ENCODE measurements around the gene PAM.
"Not testable (repeated sequence)": the region's sequence is repeated elsewhere in the genome, so short reads cannot be mapped to it uniquely, and the experiment has no call there.

Gene PAM

GRCh38 chr5:102961671-102962070 lies 206.6 kb downstream of the PAM start:
- Mint-ChIP-seq H3K4me3 (no peak overlapping the region), H3K27me3 (no peaks in the 10 kb centered on the region), H3K36me3 (peaks cover 5% of the 10 kb centered on the region), H3K9me3 (no peaks in the 10 kb centered on the region), H3K27ac (no peak overlapping the region), H3K4me1 (no peaks in the 10 kb centered on the region)
- ATAC-seq, result no peak

- Mint-ChIP-seq H3K4me1 (no peaks in the 10 kb centered on the region), H3K9me3 (no peaks in the 10 kb centered on the region), H3K27me3 (no peaks in the 10 kb centered on the region), H3K27ac (no peak overlapping the region), H3K36me3 (no peaks in the 10 kb centered on the region), H3K4me3 (no peak overlapping the region)
- ATAC-seq, result no peak
Measured at GRCh38 chr5:102965653-102966052, 210.5 kb downstream of the PAM start.

GRCh38 chr5:102969641-102970040 lies 214.5 kb downstream of the PAM start:
- H3K36me3 Mint-ChIP-seq, result no peaks in the 10 kb centered on the region
- no peaks in the 10 kb centered on the region for H3K9me3 Mint-ChIP-seq
- no peaks in the 10 kb centered on the region for H3K27me3 Mint-ChIP-seq
- H3K4me3 Mint-ChIP-seq, result no peak overlapping the region
- ATAC-seq, result no peak
- no peaks in the 10 kb centered on the region for H3K4me1 Mint-ChIP-seq
- H3K27ac Mint-ChIP-seq, result no peak overlapping the region

GRCh38 chr5:102971676-102972293 lies 216.7 kb downstream of the PAM start:
- no peak for ATAC-seq
- Mint-ChIP-seq H3K27me3 (no peaks in the 10 kb centered on the region), H3K4me1 (no peaks in the 10 kb centered on the region), H3K9me3 (no peaks in the 10 kb centered on the region), H3K27ac (no peak overlapping the region), H3K4me3 (no peak overlapping the region), H3K36me3 (no peaks in the 10 kb centered on the region)

- no peaks in the 10 kb centered on the region for H3K4me1 Mint-ChIP-seq
- no peaks in the 10 kb centered on the region for H3K27me3 Mint-ChIP-seq
- H3K27ac Mint-ChIP-seq, result no peak overlapping the region
- H3K4me3 Mint-ChIP-seq, result no peak overlapping the region
- H3K36me3 Mint-ChIP-seq, result no peaks in the 10 kb centered on the region
- no peak for ATAC-seq
- H3K9me3 Mint-ChIP-seq, result no peaks in the 10 kb centered on the region
Measured at GRCh38 chr5:102974177-102974576, 219.1 kb downstream of the PAM start.

GRCh38 chr5:102975045-102975444 lies 219.9 kb downstream of the PAM start:
- ATAC-seq, result no peak
- Mint-ChIP-seq H3K4me3 (no peak overlapping the region), H3K27ac (no peak overlapping the region), H3K36me3 (no peaks in the 10 kb centered on the region), H3K4me1 (no peaks in the 10 kb centered on the region), H3K27me3 (no peaks in the 10 kb centered on the region), H3K9me3 (no peaks in the 10 kb centered on the region)

GRCh38 chr5:102975457-102976182 lies 220.5 kb downstream of the PAM start:
- no peak for ATAC-seq
- Mint-ChIP-seq H3K9me3 (no peaks in the 10 kb centered on the region), H3K4me3 (no peak overlapping the region), H3K36me3 (no peaks in the 10 kb centered on the region), H3K27ac (no peak overlapping the region), H3K27me3 (no peaks in the 10 kb centered on the region), H3K4me1 (no peaks in the 10 kb centered on the region)

GRCh38 chr5:102981957-102982635 lies 227.0 kb downstream of the PAM start:
- Mint-ChIP-seq H3K27ac (no peak overlapping the region), H3K4me1 (no peaks in the 10 kb centered on the region), H3K4me3 (no peak overlapping the region), H3K36me3 (peaks cover 19% of the 10 kb centered on the region), H3K9me3 (peaks cover 27% of the 10 kb centered on the region), H3K27me3 (no peaks in the 10 kb centered on the region)
- no peak for ATAC-seq

GRCh38 chr5:102986074-102986473 lies 231.0 kb downstream of the PAM start:
- no peak for ATAC-seq
- no peak overlapping the region for H3K27ac Mint-ChIP-seq
- peaks cover 19% of the 10 kb centered on the region for H3K36me3 Mint-ChIP-seq
- no peak overlapping the region for H3K4me3 Mint-ChIP-seq
- no peaks in the 10 kb centered on the region for H3K4me1 Mint-ChIP-seq
- H3K27me3 Mint-ChIP-seq, result no peaks in the 10 kb centered on the region
- H3K9me3 Mint-ChIP-seq, result peaks cover 27% of the 10 kb centered on the region

- Mint-ChIP-seq H3K27me3 (no peaks in the 10 kb centered on the region), H3K4me1 (no peaks in the 10 kb centered on the region), H3K9me3 (peaks cover 12% of the 10 kb centered on the region), H3K36me3 (no peaks in the 10 kb centered on the region), H3K27ac (no peak overlapping the region), H3K4me3 (no peak overlapping the region)
- no peak for ATAC-seq
Measured at GRCh38 chr5:102988459-102988858, 233.4 kb downstream of the PAM start.

- no peak for ATAC-seq
- Mint-ChIP-seq H3K27me3 (no peaks in the 10 kb centered on the region), H3K4me3 (no peak overlapping the region), H3K27ac (no peak overlapping the region), H3K36me3 (no peaks in the 10 kb centered on the region), H3K9me3 (no peaks in the 10 kb centered on the region), H3K4me1 (no peaks in the 10 kb centered on the region)
Measured at GRCh38 chr5:102991802-102992201, 236.7 kb downstream of the PAM start.

GRCh38 chr5:102996011-102996575 lies 241.0 kb downstream of the PAM start:
- no peak for ATAC-seq
- H3K27ac Mint-ChIP-seq, result no peak overlapping the region
- H3K4me1 Mint-ChIP-seq, result no peaks in the 10 kb centered on the region
- H3K27me3 Mint-ChIP-seq, result no peaks in the 10 kb centered on the region
- peaks cover 6% of the 10 kb centered on the region for H3K36me3 Mint-ChIP-seq
- H3K9me3 Mint-ChIP-seq, result peaks cover 6% of the 10 kb centered on the region
- H3K4me3 Mint-ChIP-seq, result no peak overlapping the region

GRCh38 chr5:102998224-102998623 lies 243.1 kb downstream of the PAM start:
- Mint-ChIP-seq H3K36me3 (peaks cover 6% of the 10 kb centered on the region), H3K27me3 (no peaks in the 10 kb centered on the region), H3K4me1 (no peaks in the 10 kb centered on the region), H3K9me3 (peaks cover 6% of the 10 kb centered on the region), H3K4me3 (no peak overlapping the region), H3K27ac (no peak overlapping the region)
- ATAC-seq, result no peak

- ATAC-seq, result no peak
- no peak overlapping the region for H3K4me3 Mint-ChIP-seq
- peaks cover 6% of the 10 kb centered on the region for H3K9me3 Mint-ChIP-seq
- no peak overlapping the region for H3K27ac Mint-ChIP-seq
- no peaks in the 10 kb centered on the region for H3K27me3 Mint-ChIP-seq
- H3K4me1 Mint-ChIP-seq, result no peaks in the 10 kb centered on the region
- H3K36me3 Mint-ChIP-seq, result peaks cover 6% of the 10 kb centered on the region
Measured at GRCh38 chr5:102999191-102999590, 244.1 kb downstream of the PAM start.

GRCh38 chr5:102999621-103000020 lies 244.5 kb downstream of the PAM start:
- H3K4me3 Mint-ChIP-seq, ATAC-seq, H3K27ac Mint-ChIP-seq, H3K9me3 Mint-ChIP-seq, H3K36me3 Mint-ChIP-seq, H3K4me1 Mint-ChIP-seq, H3K27me3 Mint-ChIP-seq: not testable (repeated sequence)

GRCh38 chr5:103000089-103000488 lies 245.0 kb downstream of the PAM start:
- no peaks in the 10 kb centered on the region for H3K4me1 Mint-ChIP-seq
- no peak for ATAC-seq
- no peaks in the 10 kb centered on the region for H3K27me3 Mint-ChIP-seq
- peaks cover 6% of the 10 kb centered on the region for H3K9me3 Mint-ChIP-seq
- peaks cover 6% of the 10 kb centered on the region for H3K36me3 Mint-ChIP-seq
- no peak overlapping the region for H3K27ac Mint-ChIP-seq
- H3K4me3 Mint-ChIP-seq, result no peak overlapping the region
